Cardiac fibroblast (primary cell): Measurements from ENCODE around the gene EIF4G3.
A peak's percentile ranks its signal among the peaks of the same experiment; 100 is the strongest.
"Not testable (repeated sequence)": the region's sequence is repeated elsewhere in the genome, so short reads cannot be mapped to it uniquely, and the experiment has no call there.

Source experiments
- DNase-seq, 2 donors: peaks; one replicate each; pipeline versions ENCODE4 v3.0.0 to v3.0.0-alpha.2; 2010; ENCODE audit warnings: low read depth in 2 of 2
- H3K4me3 ChIP-seq, 2 donors: replicated peaks in 1 of 2; 1 replicate in 1 of 2; 2 replicates in 1 of 2; pipeline ENCODE4 v1.5.1; 2011; ENCODE audit warnings: low read depth in 2 of 2, low read length in 2 of 2, mild to moderate bottlenecking in 2 of 2, moderate library complexity in 1 of 2
- TF ChIP-seq, protein P1 (sequence below): IDR thresholded peaks from one replicate; pipeline ENCODE4 v1.5.1; 2011; ENCODE audit warnings: low read depth, mild to moderate bottlenecking, low read length, inconsistent platforms

The EIF4G3 gene

DNA sequence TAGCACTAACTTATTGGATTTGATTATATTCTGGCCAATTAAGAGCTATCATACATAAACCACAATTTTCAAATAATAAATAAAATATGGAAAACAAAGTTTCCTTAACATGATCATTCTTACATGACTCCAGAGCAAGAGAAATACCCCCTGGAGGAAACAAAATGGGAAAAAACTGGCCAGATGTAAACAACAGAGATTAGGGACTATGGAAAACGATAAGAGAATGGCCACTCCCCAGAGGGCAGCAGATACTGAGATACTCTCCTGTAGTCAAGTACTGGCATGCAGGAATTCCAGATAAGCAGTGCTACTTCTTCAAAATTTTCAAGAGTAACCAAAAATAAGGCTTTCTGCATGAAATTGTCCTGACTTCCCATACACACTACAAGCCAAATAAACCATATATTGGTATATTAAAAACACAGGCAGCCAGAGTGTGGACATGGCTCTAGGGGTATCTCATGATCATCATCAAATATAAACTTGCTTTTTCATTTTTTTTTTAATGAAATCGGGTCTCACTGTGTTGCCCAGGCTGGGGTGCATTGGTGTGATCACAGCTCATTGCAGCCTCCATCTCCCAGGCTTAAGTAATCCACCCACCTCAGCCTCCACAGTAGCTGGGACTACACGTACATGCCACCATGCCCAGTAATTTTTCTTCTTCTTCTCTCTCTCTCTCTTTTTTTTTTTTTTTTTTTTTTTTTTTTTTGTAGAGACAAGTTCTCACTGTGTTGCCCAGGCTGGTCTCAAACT, 118.5 kb downstream of the EIF4G3 start:
- TF ChIP-seq, protein P1, sequence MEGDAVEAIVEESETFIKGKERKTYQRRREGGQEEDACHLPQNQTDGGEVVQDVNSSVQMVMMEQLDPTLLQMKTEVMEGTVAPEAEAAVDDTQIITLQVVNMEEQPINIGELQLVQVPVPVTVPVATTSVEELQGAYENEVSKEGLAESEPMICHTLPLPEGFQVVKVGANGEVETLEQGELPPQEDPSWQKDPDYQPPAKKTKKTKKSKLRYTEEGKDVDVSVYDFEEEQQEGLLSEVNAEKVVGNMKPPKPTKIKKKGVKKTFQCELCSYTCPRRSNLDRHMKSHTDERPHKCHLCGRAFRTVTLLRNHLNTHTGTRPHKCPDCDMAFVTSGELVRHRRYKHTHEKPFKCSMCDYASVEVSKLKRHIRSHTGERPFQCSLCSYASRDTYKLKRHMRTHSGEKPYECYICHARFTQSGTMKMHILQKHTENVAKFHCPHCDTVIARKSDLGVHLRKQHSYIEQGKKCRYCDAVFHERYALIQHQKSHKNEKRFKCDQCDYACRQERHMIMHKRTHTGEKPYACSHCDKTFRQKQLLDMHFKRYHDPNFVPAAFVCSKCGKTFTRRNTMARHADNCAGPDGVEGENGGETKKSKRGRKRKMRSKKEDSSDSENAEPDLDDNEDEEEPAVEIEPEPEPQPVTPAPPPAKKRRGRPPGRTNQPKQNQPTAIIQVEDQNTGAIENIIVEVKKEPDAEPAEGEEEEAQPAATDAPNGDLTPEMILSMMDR: no peak
- no peak overlapping the region for H3K4me3 ChIP-seq
- DNase-seq: no peak

DNA sequence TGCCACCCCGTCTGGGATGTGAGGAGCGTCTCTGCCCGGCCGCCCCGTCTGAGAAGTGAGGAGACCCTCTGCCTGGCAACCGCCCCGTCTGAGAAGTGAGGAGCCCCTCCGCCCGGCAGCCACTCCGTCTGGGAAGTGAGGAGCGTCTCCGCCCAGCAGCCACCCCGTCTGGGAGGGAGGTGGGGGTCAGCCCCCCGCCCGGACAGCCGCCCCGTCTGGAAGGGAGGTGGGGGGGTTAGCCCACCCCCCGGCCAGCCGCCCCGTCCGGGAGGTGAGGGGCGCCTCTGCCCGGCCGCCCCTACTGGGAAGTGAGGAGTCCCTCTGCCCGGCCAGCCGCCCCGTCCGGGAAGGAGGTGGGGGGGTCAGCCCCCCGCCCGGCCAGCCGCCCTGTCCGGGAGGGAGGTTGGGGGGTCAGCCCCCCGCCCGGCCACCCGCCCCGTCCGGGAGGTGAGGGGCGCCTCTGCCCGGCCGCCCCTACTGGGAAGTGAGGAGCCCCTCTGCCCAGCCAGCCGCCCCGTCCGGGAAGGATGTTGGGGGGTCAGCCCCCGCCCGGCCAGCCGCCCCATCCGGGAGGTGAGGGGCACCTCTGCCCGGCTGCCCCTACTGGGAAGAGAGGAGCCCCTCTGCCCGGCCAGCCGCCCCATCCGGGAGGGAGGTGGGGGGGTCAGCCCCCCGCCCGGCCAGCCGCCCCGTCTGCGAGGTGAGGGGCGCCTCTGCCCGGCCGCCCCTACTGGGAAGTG, 123.3 kb downstream of the EIF4G3 start:
- H3K4me3 ChIP-seq, DNase-seq: not testable (repeated sequence)

DNA sequence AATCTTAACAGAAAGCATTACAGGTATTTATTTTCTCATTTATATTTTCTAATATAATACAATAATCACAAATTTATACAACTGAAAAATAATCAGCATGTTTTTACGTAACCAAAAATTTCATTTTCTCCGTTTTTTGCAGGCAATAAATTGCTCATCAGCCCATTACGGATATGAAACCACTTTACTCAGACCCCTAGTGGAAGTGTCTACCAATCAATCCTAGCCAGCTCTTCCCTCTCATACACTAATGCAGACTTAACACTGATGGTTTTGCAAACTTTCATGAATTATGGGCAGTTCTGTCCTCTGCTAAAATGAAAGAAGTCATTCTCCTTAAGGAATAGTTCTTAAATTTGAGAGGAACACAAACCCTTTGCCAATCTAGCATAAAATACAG, 124.7 kb downstream of the EIF4G3 start:
- no peak for DNase-seq
- TF ChIP-seq, protein P1: no peak
- no peak overlapping the region for H3K4me3 ChIP-seq

DNA sequence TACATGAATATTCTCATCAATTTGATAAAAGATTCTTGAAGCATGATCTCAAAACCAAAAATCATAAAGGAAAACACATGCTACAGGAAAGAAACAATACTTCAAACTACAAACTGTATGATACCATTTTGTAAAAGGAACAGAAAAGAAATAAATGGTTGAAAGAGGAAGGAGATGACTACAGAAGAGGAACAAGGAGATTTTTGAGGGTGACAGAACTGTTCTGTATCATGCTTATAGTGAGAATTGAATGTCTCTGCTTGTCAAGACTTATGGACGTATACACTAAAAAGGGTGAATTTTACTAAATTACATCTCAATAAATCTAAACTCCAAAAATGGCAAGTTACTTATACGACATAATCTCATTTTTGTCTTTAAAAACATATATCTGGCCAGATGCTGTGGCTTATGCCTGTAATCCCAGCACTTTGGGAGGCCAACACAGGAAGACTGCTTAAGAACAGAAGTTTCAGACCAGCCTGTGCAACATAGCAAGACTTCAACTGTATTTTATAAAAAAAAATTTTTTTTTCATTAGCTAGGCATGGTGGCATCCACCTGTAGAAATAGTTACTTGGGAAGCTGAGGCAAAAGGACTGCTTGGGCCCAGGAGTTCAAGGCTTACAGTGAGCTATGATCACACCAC, 125.4 kb downstream of the EIF4G3 start:
- no peak for DNase-seq
- H3K4me3 ChIP-seq: no peak overlapping the region
- TF ChIP-seq, protein P1: no peak

DNA sequence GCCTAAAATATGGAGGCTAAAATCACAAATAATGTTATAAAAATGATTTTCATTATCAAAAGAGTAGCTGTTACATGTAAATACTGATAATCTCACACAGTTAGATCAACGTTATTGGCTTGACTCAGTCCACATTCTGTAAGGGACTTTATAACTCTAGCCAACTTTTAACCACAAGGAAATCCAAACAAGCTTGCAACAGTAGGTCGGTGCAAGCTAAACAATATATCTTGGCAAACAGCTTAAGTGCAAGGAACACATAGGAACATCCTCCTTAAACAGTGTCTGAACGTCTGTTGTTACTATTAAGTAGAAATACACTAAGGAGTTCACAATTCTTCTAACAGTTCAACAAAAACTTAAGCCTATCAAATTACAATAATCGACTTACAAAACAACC, 126.7 kb downstream of the EIF4G3 start:
- TF ChIP-seq, protein P1: no peak
- DNase-seq: peak; percentile 74 to 76
- no peak overlapping the region for H3K4me3 ChIP-seq

DNA sequence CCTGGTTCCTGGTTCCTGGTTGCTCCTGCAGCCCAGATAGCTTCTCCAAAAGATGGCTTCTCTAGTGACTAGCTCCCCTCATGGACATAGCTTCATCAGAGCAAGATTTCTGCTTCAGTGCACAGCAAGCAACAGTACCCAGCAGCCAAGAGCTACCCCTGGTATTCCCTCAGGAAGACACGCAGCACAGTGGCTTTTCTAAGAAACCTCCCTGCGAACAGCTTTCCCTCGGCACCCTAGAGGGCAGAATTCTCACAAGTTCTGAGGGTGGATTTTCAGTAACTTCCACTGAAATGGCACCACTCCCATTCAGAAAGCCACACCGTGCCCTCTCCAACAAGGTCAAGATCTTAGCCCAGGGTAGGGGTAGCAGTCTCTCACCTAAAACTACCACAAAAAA, 128.2 kb downstream of the EIF4G3 start:
- no peak for DNase-seq
- TF ChIP-seq, protein P1: no peak
- no peak overlapping the region for H3K4me3 ChIP-seq

DNA sequence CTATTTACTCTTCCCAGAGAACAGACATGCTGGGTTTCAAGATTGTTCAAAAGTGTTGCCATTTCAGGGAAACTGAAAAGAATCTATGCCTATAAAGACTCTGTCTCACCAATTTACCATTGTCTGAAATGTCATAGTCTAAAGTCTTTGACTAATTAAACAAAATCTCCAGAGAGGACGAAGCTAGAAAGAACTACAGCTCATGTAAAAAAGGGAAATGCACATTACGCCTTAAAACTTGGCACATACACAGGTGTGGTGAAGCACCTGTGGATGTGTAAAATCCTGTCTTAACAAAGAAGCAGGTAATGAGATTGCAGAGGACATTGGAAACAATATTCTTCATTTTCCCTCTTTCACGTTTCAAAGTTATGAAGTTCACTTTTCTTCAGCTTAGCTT, 130.6 kb downstream of the EIF4G3 start:
- DNase-seq: no peak
- TF ChIP-seq, protein P1: no peak
- H3K4me3 ChIP-seq: no peak overlapping the region
